Subcutaneous adipose tissue (tissue), 4 donors: Measurements from ENCODE around the gene TOM1L1. TPM values are rescaled to one million over a fixed set of nuclear protein-coding genes. Genes with fewer than 3 reads are reported as not detected.

ENCODE experiments used
- CTCF ChIP-seq: fragments of 450-650 bp; IDR thresholded peaks from one replicate; pipeline ENCODE4 v1.5.1; 2016; ENCODE audit warnings: low read depth, mild to moderate bottlenecking, control low read depth, antibody characterized with exemption, moderate library complexity
- total RNA-seq, 4 donors: library from RNA; depleted of rRNA; stranded (reverse); fragments of >200 nt; gene quantifications; one replicate each; pipeline ENCODE4 v1.1.0, GENCODE V29; 2016

TOM1L1 gene
- total RNA-seq, 4 donors from 2014 or later: 10.7 to 15.9 (median 12.4) TPM

- no peak for TF ChIP-seq CTCF
Measured at GRCh38 chr17:54899201-54899600, 1.5 kb upstream of the TOM1L1 start.

DNA sequence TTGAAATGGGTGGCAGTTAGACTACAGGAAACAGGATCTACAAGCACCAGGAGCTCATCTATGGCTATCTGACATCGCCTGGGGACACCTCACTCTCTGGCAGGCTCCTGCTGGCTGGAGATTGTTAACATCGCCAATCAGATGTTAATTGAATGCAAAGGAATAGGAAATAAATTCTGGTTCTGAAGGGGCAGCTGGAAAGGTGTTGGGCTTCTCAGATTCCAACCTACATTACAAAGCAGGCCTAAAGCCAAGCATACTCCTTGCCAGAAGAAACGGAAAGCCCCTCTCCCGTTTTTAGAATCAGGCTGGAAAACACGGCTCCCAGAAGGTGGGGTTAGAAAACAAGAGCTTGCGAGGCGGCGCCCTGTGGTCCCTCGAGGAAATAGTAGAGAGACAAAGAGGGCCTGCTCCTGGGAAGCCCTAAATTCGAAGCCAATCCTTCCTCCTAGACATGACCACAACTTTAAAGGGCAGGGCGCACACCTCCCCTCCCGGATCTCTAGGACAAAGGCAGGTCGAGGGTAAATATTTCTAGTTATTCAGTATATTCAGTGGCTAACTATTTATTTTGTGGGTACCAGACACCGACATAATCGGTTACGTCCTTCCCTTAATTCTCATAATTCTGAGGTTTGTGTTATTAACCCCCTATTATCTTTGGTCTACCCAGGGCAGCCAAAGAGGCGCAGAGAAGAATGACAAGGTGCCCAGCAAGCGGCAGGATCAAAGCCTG is 763 bp upstream of the TOM1L1 start:
- no peak for TF ChIP-seq CTCF

GRCh38 chr17:54901230-54901822 is 674 bp downstream of the TOM1L1 start:
- TF ChIP-seq CTCF: no peak

DNA sequence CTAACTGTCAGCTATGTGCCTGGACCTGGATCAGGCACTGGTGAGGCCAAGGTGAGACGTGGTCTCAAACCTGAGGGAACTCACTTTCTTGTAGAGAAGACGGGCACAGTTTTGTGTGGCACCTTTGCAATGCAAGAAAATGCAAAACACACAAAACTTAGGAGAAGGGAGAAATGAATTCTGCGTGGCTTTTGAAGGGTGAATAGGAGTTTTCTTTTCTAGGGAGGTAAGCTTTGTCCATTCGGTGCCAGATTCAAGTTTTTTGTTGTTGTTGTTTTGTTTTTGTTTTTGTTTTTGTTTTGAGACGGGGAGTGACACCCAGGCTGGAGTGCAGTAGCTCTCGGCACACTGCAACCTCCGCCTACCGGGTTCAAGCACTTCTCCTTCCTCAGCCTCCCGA is 1.4 kb downstream of the TOM1L1 start:
- no peak for TF ChIP-seq CTCF

DNA sequence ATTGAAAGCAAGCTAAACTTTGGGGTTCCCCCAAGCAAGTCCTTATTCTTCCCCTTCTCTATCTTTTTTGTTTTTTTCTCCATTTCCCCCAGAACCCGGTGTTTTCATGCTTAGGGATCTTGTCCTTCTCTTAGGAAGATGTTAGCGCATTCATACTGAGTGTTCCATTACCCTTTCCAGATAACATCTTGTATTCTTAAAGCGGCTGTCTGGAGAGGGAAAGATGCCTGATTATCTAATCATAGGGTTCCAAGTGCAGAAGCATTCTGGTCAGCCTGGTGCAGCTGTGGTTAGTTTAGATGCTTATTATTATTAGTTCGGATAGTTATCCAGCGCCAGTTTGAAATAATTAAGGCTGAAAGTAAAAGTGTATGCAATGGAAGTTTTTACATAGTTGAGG is 2.0 kb downstream of the TOM1L1 start:
- TF ChIP-seq CTCF: no peak

- TF ChIP-seq CTCF: no peak
Measured at GRCh38 chr17:54903375-54903774, 2.7 kb downstream of the TOM1L1 start.

- TF ChIP-seq CTCF: no peak
Measured at GRCh38 chr17:54906683-54907082, 6.0 kb downstream of the TOM1L1 start.
